ENCODE measurements around the gene HNRNPAB.
"Not testable (repeated sequence)": the region's sequence is repeated elsewhere in the genome, so short reads cannot be mapped to it uniquely, and the experiment has no call there.

Gene HNRNPAB

DNA sequence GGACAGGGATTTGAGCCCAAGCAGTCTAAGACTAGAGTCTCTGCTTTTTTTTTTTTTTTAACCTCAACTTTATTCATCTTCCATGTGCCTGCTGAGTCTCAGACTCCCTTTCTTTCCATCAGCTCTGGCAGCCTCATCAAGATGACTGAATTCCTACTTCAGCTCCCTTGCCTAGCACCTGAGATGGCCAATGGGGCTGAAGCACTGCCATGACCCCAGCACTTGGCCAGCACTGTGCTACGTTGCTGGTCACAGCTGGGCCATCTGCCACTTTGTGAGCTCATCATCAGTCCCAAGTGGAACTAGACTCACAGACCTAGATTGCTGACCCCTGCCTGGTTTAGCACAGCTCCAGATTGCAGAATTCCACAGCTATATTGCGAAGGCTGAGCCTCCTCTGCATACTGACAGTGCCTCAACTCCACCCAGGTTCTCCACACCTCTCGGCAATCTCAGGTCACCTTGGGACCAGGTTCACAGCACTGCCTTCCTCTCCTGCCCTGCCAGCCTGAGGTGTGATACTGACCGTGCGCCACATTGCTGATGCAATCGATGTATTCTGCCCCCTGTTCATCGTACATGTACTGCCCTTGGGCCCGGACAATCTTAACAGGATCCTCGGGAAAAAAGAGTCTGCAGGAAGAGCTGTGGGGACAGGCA lies 26.7 kb downstream of the HNRNPAB start:
- DNase-seq (ENCODE audit: low spot score), result no peak

DNA sequence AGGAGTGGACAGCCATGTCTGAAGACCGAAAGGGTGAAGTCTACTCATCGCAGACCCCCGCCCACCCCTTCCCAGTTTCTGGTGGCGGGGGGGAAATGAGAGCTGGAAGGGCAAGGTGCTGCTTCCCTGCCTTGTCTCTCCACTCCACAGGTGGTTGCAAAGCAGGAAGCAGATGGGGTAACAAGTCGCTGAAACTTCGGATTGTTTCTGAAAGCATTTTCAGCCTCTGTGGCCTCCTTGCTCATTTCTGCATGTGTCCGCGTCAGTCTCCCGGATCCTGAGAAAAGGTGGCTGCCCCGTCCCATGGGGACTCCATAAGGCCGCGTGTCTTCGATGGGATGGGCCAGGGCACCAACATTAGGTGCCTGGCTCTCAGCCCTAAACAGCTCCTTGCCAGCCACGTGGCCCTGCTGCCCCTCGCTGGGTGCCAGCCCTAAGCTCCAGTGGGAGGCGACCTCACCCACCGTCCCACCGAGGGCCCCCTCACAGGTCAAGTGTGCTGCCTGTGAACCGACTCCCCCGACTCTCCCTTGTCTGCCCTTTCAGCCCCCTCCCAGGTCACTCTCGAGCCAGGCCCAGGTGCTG lies 27.3 kb downstream of the HNRNPAB start:
- no peak for DNase-seq (ENCODE audit: low spot score)

DNA sequence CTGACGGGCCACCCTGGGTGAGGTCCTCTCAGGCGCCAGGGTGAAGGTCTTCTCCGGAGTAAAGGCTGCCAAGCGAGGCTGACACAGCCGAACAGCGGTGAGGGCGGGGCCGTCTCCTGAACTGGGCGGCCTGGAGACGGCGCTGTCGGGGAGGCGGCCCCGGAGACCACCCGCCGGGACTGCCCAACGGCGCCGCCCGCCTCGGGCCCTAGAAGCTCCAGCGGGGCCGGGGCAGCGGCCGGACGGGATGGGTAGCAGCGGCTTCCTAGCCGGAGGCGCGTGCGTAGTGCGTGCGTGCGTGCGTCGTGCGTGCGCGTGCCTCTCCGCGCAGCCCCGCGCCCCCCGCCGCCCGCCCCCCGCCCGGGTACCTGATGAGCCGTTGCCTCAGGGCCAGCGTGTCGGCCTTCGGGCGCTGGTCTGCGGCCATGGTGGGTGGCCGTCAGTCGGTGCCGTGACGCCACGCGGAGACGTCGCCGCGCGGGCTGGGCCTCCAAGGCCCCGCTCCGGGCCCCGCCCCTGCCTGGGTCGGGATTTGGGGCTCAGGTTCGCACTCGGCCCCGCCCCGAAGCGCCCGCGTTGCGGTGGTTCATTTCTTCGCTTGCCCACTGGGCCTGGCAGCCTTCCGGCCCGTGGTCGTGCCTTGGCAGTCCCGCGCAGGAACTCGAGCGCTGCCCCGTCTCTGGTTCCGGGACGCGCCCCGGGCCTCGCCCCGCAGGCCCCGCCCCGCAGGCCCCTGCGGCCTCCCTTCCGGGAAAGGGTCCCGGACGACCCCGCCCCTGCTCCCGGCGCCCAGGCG lies 28.0 kb downstream of the HNRNPAB start, which contains the start of gene PHYKPL:
Gene PHYKPL (minus strand): TSS at position 679 of the 796 bp plus-strand sequence. CDS start 252 bp downstream, at position 427.
- peak; percentile 63 for DNase-seq (ENCODE audit: low spot score)

DNA sequence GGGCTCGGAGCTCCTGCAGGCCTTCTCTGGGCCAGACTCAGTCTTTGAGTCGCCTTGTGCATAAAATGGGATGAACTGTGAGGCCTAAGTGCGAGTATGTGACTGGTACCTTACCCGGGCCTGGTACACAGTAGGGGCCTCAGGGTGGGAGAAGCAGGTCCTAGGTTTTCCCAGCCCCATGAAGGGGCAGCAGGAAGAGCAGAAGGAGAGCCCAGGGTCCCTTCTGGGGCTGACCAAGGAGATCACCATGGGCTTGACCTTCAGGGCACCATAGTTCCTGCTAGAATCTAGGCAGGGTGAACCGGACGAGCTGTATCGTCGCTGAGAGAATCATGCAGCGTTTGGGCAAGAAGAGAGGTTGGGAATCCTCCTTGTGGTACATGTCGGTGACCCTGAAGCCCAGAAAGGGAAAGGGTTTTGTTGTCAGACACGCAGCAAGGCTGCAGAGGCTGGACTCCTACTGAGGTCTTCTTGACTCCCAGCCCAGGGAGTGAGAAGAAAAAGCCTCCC lies 28.6 kb downstream of the HNRNPAB start:
- no peak for DNase-seq (ENCODE audit: low spot score)

DNA sequence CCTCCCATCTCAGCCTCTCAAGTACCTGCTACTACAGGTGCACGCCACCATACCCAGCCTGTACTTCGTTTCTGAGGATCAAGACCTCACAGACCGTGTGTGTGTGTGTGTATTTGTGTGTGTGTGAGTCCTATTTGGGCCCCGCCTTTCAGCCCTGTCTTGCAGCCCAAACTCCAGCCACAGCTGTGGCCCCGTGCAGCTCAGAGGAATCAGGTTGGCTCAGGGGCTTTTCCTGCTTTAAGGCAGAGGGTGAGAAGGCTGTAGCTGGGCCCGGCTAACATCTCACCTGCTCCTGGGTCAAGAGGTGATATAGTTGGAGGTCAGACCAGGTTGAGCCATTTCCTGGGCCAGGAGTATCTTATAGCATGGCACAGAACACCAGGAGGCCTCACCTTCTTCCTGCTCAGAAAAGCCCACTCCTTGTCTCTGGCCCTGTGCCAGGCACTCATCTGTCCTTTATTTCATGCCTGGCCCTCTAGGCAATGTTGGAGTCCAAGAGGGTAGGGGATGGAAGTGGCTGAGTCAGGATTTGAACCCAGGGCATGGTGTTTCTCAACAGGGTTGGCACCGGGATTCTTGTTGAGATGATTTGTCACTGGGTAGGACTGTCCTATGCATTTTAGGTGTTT lies 29.9 kb downstream of the HNRNPAB start:
- DNase-seq (ENCODE audit: low spot score), result no peak

DNA sequence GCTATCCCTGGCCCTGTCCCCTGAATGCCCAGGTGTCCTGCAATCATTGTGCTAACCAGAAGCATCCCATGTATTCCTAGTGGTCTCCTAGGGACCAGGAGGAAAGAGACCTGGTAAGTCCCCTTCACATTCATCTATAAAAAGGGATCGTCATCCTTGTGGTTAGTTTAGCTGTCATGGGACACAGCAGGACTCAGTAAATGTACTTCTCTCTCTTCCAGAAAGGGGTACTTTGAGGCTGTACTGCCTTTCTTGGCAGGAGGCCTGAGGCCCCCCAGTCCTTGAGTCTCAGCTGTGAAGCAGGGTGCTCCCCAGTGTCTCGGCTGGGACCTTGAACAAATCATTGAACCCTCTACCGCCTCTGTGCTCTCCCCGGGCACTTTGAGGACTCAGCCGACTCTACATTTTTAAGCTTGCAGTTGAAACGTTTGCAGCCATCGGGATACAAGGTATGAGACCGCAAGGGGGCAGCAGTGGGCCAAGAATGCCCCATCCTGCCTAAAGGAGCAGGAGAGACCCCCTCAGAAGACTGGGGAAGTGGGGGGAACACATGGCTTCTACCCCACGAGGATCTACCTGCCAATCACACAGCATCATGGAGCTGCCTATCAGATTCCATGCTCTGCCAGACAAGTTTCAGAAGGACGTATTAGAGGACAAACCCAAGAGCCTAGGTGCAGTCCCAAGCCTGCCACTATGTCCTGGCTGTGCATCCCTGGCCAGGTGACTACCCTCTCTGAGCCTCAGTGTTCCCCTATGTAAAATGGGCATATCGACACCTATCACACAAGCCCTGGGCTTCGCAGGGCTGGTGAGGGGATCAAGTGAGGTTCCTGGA lies 30.6 kb downstream of the HNRNPAB start:
- peak; percentile 77 for DNase-seq (ENCODE audit: low spot score)

DNA sequence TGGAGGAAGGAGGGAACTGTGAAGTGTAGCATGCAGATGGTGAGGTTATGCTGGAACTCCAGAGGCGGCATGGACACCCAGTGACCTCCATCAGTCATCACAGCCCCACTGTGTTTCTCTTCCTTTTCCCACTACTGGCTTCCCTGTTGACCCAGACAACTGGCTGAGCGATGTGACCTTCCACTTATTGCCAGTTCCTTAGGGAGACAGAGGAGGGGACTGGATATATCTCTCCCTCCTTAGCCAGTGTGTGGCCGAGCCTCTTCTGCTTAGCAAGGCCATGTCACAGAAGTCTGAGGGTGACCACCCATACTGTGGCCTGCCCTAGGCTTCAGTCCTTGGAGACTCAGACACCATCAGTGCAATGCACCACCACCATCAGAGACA lies 31.2 kb downstream of the HNRNPAB start:
- no peak for DNase-seq (ENCODE audit: low spot score)

DNA sequence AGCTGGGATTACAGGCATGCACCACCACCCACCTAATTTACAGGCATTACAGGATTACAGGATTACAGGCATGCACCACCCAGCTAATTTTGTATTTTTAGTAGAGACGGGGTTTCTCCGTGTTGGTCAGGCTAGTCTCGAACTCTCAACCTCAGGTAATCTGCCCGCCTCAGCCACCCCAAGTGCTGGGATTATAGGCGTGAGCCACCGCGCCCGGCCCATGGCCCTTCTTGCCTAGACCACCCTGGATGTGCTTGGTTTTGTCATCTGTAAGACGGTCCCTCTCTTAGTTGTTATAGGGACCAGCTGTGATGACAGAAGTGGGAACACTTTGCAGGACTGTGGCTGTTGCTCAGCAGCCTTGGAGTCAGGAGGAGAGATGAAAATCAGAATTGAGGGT lies 31.8 kb downstream of the HNRNPAB start:
- no peak for DNase-seq (ENCODE audit: low spot score)

DNA sequence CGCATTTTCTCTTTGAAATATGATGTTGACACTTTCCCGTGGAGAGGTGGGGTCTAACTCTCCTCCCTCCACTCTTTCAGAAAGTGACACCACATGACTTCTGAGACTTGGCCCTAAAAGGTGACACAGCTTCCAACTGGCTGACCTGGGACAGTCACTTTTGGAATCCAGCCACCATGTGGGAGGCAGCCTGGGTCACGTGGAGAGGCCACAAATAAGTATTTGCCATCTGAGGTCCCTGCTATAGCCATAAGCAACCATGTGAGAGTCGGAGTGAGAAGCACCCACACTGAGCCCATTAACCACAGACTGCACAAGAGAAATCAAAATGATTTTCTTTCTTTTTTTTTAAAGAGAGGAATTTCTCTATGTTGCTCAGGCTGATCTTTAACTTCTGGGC lies 32.3 kb downstream of the HNRNPAB start:
- no peak for DNase-seq (ENCODE audit: low spot score)

DNA sequence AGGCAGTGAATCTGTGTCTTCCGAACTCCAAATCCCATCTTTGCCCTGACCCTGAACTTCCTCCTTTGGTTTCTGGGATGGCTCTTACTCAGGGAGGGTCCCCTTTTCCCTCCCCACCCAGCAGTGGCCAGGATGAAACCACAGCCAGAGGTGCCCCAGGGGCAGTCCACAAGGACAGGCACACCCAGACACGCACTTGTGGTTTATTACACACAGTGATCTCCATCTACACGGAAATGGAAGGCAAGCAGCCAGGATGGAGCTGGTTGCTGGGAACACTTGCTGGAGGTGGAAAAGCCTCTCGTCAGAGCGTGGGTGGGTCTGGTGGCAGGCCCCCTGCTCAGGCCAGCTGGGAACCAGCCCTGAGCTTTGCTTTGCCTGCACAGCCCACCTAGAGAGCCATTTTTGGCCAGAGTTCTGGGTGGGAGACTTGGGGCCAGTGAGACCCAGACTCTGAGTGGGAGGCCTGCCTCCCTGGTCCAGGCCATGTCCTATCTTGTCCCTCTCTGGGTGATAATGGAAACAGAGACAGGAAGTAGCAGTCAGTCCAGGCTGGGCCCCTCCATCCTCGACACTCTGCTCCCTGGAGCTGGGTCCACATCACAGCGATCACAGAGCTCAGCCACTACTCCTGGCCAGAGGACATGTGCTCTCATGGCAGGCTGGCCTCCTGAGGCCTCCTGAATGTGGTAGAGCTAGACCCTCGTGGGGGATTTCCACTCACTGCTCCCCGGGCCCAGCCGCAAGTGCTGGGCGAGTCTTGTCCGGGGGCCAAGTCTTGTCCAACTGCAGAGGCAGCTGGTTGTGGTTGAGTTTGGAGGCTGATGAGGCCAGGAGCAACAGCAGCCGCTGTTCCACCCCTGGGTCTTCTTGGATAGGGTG lies 33.3 kb downstream of the HNRNPAB start:
- no peak for DNase-seq (ENCODE audit: low spot score)

DNA sequence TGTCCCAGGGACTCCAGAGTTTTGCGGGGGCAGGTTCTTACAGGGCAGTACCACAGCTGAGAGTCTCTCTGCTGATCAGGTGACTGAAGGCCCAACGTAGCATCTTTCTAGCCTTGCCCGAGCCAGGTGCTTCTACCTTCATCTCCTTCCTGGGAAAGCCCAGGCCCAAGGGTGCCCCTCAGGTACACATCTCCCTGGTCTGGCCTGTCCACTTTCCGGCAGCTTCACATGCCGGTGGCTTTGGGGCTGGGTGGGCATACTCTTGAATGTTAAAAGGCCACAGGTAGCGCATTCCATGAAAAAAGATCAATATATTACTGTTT lies 33.9 kb downstream of the HNRNPAB start:
- no peak for DNase-seq (ENCODE audit: low spot score)

DNA sequence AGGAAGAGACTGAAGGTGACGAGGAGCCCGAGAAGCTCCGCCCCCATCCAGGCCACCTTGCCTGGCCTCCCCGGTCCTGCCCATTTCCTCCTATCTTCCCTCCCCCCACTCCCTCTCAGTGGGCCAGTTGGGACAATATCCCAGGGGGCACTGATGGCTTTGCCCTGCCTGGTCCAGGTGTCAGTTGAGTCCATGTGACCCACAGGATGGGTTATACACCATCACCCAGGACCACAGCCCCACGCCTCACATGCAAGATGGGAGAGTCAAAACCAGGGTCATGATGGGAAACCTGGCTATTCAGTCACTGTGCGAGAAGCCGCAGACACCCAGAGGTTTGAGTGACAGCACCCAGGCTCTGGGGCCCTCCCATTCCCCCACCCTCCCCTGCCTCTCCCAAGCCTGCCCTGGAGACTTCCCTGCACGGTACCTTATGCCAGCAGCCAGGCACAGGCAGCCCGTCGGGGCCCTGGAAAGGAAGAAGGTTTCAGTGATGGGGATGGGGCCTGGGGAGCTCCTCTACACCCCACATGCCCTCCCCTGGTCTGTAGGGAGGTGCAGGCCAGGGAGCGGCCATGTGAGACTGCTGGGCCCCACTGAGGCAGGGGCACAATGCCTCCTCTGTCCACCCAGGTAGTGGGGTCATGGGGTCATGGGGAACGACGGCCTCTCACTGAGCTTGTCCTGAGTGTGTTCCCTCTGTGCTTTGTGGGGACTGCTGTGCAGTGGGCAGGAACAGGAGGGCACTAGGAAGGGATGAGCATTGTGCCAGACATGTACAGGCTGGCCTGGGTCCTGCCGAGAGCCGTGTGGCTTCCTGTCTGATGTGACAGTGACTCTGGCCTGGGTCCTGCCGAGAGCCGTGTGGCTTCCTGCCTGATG lies 34.6 kb downstream of the HNRNPAB start:
- no peak for DNase-seq (ENCODE audit: low spot score)

DNA sequence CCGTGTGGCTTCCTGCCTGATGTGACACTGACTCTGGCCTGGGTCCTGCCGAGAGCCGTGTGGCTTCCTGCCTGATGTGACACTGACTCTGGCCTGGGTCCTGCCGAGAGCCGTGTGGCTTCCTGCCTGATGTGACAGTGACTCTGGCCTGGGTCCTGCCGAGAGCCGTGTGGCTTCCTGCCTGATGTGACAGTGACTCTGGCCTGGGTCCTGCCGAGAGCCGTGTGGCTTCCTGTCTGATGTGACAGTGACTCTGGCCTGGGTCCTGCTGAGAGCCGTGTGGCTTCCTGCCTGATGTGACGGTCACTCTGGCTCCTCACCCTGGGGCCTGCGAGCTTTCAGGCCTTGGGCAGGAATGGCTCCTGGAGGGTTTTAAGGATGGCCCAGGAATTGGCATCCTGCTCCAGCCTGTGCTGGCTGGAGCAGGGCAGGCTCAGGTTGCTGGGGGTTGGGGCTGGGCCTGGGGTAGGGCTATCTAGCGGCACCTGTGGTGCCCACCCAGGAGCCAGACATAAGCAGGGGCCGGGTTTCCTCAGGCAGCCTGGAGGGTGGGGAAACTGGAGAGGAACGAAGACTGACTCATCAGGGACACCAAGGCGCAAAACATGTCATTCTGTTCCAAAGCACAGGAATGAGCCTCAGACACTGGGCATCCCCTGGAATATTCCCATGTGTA lies 35.4 kb downstream of the HNRNPAB start:
- not testable (repeated sequence) for DNase-seq (ENCODE audit: low spot score)

DNA sequence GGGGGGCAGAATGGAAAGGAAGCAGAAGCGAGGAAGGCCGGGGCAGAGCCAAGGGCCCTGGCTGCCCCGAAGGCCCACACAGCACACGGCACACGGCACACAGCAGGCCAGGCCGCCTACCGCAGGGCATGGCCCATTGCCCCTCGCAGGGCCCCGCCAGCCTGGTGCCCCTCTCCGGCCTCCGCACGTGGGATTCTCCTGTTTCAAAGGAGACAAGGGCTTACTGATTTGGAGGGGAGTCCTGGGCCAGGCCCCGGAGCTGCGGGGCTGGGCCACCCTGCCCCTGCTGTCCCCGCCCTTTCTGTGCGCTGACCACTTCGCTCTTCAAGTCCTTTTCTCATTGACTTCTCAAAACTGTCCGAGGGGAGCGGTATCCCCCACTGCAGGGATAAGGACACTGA lies 36.0 kb downstream of the HNRNPAB start:
- DNase-seq (ENCODE audit: low spot score), result no peak

DNA sequence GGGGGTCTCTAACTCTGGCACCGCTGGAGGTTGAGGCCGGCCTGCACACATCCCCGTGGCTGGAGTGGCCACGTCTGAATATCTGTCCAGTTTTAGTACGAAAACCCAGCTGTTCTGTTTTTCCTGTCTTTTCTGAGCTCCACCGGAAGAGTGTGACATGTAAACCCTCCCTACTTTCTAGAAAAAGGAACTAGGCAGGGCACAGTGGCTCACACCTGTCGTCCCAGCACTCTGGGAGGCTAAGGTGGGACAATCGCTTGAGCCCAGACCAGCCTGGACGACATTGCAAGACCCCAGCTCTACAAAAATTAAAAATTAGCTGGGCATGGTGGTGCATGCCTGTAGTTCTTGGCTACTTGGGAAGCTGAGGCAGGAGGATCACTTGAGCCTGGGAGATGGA lies 36.4 kb downstream of the HNRNPAB start:
- no peak for DNase-seq (ENCODE audit: low spot score)

DNA sequence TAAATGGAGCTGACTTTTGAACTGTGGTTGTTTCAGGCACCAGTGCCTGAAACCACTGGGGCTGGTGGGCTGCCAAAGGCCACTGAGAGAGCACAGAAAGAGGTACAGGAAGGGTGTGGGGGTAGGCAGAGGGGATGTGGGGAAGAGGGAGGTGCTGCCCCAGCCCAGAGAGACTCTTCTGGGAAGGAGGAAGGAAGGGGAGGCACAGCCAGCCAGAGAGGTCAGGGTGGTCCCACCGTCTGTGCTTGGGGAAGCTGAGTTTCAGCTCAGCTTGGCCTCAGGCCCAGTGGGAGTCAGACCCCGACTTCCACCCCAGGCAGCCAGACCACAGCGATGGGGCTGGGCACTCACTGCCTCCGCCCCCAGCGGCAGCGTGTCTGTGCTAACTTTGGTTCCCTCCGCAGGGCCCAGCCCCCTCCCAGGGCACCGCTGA lies 36.9 kb downstream of the HNRNPAB start:
- no peak for DNase-seq (ENCODE audit: low spot score)

DNA sequence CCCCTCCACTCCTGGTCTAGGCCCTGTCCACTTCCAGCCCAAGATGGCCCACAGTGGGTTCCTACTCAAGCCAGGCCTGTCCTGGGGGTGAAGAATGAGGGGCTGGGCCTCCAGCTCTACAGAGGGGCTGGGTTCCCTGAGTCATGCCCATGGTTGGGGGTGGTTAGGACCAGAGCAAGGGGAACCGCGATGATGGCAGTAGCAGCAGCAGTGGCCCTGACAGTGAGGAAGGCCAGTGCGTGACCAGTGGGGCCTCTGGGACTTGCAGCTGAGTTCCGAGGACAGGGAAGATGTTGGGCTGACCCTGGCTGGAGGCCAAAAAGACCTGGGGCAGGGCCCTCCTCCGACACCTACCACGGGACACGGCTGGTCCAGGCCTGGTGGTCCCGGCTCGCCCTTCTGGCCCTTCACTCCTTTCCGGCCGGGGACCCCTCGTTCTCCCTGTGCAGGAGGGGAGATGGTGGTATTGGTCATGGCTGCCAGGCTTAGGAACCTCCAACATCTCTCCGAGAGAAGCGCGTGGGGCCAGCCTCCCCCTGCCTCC lies 37.4 kb downstream of the HNRNPAB start:
- no peak for DNase-seq (ENCODE audit: low spot score)

DNA sequence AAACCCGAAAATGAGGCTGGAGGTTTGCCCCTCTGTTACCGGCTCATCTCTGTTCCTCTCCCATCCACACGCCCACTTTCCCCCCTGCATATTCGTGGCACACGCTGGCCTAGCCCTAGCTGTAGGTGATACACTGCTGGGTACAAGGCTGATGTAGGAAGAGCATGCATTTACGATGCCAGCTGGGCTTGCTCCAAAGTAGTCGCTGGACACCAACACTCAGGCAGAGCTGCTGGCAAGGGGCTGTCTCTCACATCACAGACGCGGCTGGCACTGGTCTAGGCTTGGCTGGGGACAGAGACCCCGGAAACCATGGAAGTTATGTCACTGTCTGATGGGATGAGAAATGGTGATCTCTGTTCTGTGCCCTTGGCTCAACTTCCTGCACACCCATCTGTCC lies 38.1 kb downstream of the HNRNPAB start:
- no peak for DNase-seq (ENCODE audit: low spot score)

DNA sequence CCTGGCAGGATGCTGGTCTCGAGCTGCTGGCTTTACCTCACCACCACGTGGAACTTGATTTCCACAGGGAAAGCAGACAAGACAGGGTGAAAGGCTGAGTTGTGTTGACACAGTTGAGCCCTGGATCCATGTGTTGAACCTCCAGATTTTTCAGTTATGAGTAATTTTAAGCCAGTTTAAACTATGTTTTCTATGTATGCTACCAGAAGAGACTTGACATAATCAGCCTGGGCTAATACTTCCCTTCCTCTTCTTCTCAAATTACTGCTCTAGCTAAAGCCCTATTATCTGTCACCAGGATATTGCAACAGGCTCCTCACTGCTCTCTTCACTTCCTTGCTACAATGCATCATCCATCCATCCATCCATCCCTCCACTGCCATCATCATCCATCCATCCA lies 40.2 kb downstream of the HNRNPAB start:
- DNase-seq (ENCODE audit: low spot score), result no peak

All from cerebellar cortex (tissue), 1 donor.